H1 (cell line): ENCODE results near the gene BMX.

ENCODE experiments used
- GTF2F1 ChIP-seq: IDR thresholded peaks from 2 replicates; pipeline ENCODE4 v1.6.1; 2012; ENCODE audit warnings: low read depth, low read length, improper control_type of control experiment, borderline replicate concordance
- JUND ChIP-seq: IDR thresholded peaks from 2 replicates; pipeline ENCODE4 v1.6.1; 2011; ENCODE audit warnings: mild to moderate bottlenecking, improper control_type of control experiment, low read length

- no peak for TF ChIP-seq JUND
- no peak for TF ChIP-seq GTF2F1
Measured at GRCh38 chrX:15497865-15498264, 2.7 kb upstream of the BMX start.
